ENCODE results near the gene ECHDC3. TPM values are rescaled to one million over a fixed set of nuclear protein-coding genes. Genes with fewer than 3 reads are reported as not detected.

ECHDC3 gene
- total RNA-seq, 1 experiment from 2014 or later = 30.1 TPM

GRCh38 chr10:11760151-11760550 lies 18.0 kb downstream of the ECHDC3 start:
- BruUV-seq (replicated peaks) = no TSS peak
- Mint-ChIP-seq H3K4me1 (ENCODE audit: low read depth, unreplicated experiment) (peaks cover 6% of the 10 kb centered on the region), H3K9me3 (ENCODE audit: unreplicated experiment) (no peaks in the 10 kb centered on the region), H3K27me3 (ENCODE audit: insufficient read depth, unreplicated experiment) (no peaks in the 10 kb centered on the region), H3K36me3 (ENCODE audit: insufficient read depth, unreplicated experiment) (peaks cover 12% of the 10 kb centered on the region), H3K4me3 (ENCODE audit: unreplicated experiment) (no peak overlapping the region), H3K27ac (ENCODE audit: unreplicated experiment) (no peak overlapping the region)
- intact Hi-C loops (cut with micrococcal nuclease; ENCODE audit: unreplicated experiment) = no loop called here
- Histone ChIP-seq H3K27me3 (replicated peaks; ENCODE audit: control insufficient read depth, insufficient read depth, low read length) (no peaks in the 10 kb centered on the region), H3K4me1 (peaks cover 6% of the 10 kb centered on the region), H3K9me3 (no peaks in the 10 kb centered on the region), H3K4me3 (ENCODE audit: low read depth, low read length) (no peak overlapping the region), H3K36me3 (ENCODE audit: control insufficient read depth, insufficient read depth, low read length) (no peaks in the 10 kb centered on the region)
- no peak for TF ChIP-seq CTCF (IDR thresholded peaks at IDR 0.05; ENCODE audit: insufficient read depth in 1 of 2, low read depth in 1 of 2, low read length in 1 of 2, severe bottlenecking in 1 of 2, unreplicated experiment in 1 of 2)
- ChIA-PET POLR2A (no interaction called here), CTCF (no interaction called here)
- DNase-seq = no peak

GRCh38 chr10:11760861-11761260 lies 18.7 kb downstream of the ECHDC3 start:
- no peak overlapping the region for H3K27ac Mint-ChIP-seq (ENCODE audit: unreplicated experiment)
- no peak overlapping the region for H3K4me3 Mint-ChIP-seq (ENCODE audit: unreplicated experiment)
- Histone ChIP-seq H3K4me3 (ENCODE audit: low read depth, low read length) (no peak overlapping the region), H3K27me3 (replicated peaks; ENCODE audit: control insufficient read depth, insufficient read depth, low read length) (no peaks in the 10 kb centered on the region), H3K4me1 (peaks cover 6% of the 10 kb centered on the region), H3K9me3 (no peaks in the 10 kb centered on the region), H3K36me3 (ENCODE audit: control insufficient read depth, insufficient read depth, low read length) (no peaks in the 10 kb centered on the region)
- TF ChIP-seq CTCF (IDR thresholded peaks at IDR 0.05; ENCODE audit: insufficient read depth in 1 of 2, low read depth in 1 of 2, low read length in 1 of 2, severe bottlenecking in 1 of 2, unreplicated experiment in 1 of 2) = no peak
- no peaks in the 10 kb centered on the region for H3K9me3 Mint-ChIP-seq (ENCODE audit: unreplicated experiment)
- ChIA-PET POLR2A (interaction anchor here (0.6 kb wide), 1 partner anchor 12 kb away, joined by 3 read pairs; no protein-coding TSS in a partner anchor), CTCF (interaction anchor here (0.8 kb wide), 1 partner anchor 33 kb away, joined by 3 read pairs; no protein-coding TSS in a partner anchor)
- peaks cover 8% of the 10 kb centered on the region for H3K36me3 Mint-ChIP-seq (ENCODE audit: insufficient read depth, unreplicated experiment)
- H3K27me3 Mint-ChIP-seq (ENCODE audit: insufficient read depth, unreplicated experiment) = no peaks in the 10 kb centered on the region
- intact Hi-C loops (cut with micrococcal nuclease; ENCODE audit: unreplicated experiment) = no loop called here
- peaks cover 6% of the 10 kb centered on the region for H3K4me1 Mint-ChIP-seq (ENCODE audit: low read depth, unreplicated experiment)
- no TSS peak for BruUV-seq (replicated peaks)
- no peak for DNase-seq

DNA sequence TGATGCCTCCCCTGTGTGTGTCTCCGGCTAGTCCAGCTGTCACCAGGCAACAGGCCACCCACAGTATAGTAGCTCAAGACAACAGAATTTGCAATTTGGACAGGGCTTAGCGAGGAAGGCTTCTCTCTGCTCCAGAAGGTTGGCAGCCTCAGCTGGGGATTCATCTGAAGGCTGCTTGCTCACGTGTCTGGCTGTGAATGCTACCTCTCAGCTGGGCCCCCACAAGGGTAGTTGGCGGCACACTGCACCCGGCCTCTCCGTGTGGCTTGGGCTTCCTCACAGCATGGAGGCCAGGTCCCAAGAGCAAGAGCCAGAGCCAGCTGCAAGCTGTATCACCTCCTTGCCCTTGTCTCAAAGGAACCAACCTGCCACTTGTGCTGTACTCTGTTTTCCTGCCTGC lies 19.2 kb downstream of the ECHDC3 start:
- Mint-ChIP-seq H3K27me3 (ENCODE audit: insufficient read depth, unreplicated experiment) (no peaks in the 10 kb centered on the region), H3K4me1 (ENCODE audit: low read depth, unreplicated experiment) (peaks cover 6% of the 10 kb centered on the region), H3K9me3 (ENCODE audit: unreplicated experiment) (no peaks in the 10 kb centered on the region), H3K36me3 (ENCODE audit: insufficient read depth, unreplicated experiment) (peaks cover 8% of the 10 kb centered on the region), H3K4me3 (ENCODE audit: unreplicated experiment) (no peak overlapping the region), H3K27ac (ENCODE audit: unreplicated experiment) (no peak overlapping the region)
- POLR2A ChIA-PET = interaction anchor here (0.6 kb wide), 1 partner anchor 13 kb away, joined by 3 read pairs; no protein-coding TSS in a partner anchor
- intact Hi-C loops (cut with micrococcal nuclease; ENCODE audit: unreplicated experiment) = no loop called here
- no peak for DNase-seq
- H3K36me3 ChIP-seq (ENCODE audit: control insufficient read depth, insufficient read depth, low read length) = no peaks in the 10 kb centered on the region
- H3K4me1 ChIP-seq = peaks cover 6% of the 10 kb centered on the region
- CTCF ChIA-PET = interaction anchor here (0.8 kb wide), 1 partner anchor 33 kb away, joined by 3 read pairs; no protein-coding TSS in a partner anchor
- H3K27me3 ChIP-seq (replicated peaks; ENCODE audit: control insufficient read depth, insufficient read depth, low read length) = no peaks in the 10 kb centered on the region
- no peak overlapping the region for H3K4me3 ChIP-seq (ENCODE audit: low read depth, low read length)
- BruUV-seq (replicated peaks) = no TSS peak
- H3K9me3 ChIP-seq = no peaks in the 10 kb centered on the region
- TF ChIP-seq CTCF (IDR thresholded peaks at IDR 0.05; ENCODE audit: insufficient read depth in 1 of 2, low read depth in 1 of 2, low read length in 1 of 2, severe bottlenecking in 1 of 2, unreplicated experiment in 1 of 2) = no peak
